ENCODE measurements around the gene COQ8A.
"Not testable (repeated sequence)": the region's sequence is repeated elsewhere in the genome, so short reads cannot be mapped to it uniquely, and the experiment has no call there.

The COQ8A gene

DNA sequence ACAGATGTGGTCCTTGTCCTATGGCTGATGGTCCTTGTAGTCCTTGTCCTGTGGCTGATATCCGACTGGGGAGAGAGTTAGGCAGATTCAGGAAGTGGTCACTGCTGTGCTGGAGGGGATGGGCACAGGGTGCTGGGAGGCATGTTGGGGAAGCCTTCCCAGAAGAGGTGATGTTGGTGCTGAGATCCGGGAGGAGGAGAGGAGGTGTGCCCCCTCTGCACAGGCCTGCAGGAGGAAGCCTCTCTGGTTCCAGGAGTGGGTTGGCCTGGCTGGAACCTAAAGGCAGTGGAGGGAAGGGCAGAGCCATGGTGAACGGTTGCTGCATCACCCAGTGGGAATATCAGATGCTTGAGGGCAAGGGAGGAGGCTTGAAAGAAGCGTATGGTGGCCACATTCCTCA is 14.7 kb downstream of the COQ8A start:
- no peak for DNase-seq (ENCODE audit: low read depth)
- TF ChIP-seq, protein P1, sequence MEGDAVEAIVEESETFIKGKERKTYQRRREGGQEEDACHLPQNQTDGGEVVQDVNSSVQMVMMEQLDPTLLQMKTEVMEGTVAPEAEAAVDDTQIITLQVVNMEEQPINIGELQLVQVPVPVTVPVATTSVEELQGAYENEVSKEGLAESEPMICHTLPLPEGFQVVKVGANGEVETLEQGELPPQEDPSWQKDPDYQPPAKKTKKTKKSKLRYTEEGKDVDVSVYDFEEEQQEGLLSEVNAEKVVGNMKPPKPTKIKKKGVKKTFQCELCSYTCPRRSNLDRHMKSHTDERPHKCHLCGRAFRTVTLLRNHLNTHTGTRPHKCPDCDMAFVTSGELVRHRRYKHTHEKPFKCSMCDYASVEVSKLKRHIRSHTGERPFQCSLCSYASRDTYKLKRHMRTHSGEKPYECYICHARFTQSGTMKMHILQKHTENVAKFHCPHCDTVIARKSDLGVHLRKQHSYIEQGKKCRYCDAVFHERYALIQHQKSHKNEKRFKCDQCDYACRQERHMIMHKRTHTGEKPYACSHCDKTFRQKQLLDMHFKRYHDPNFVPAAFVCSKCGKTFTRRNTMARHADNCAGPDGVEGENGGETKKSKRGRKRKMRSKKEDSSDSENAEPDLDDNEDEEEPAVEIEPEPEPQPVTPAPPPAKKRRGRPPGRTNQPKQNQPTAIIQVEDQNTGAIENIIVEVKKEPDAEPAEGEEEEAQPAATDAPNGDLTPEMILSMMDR (IDR thresholded peaks at IDR 0.05; ENCODE audit: low read depth, low read length) = no peak
- TF ChIP-seq POLR2A (IDR thresholded peaks at IDR 0.05; ENCODE audit: extremely low read depth, insufficient read length) = no peak
- TF ChIP-seq MYC (IDR thresholded peaks at IDR 0.05; ENCODE audit: low read depth, low read length) = no peak
- TF ChIP-seq, protein P2, sequence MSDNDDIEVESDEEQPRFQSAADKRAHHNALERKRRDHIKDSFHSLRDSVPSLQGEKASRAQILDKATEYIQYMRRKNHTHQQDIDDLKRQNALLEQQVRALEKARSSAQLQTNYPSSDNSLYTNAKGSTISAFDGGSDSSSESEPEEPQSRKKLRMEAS (IDR thresholded peaks at IDR 0.05; ENCODE audit: low read depth, low read length) = no peak
- no peak overlapping the region for H3K4me3 ChIP-seq (ENCODE audit: low read depth, low read length)

DNA sequence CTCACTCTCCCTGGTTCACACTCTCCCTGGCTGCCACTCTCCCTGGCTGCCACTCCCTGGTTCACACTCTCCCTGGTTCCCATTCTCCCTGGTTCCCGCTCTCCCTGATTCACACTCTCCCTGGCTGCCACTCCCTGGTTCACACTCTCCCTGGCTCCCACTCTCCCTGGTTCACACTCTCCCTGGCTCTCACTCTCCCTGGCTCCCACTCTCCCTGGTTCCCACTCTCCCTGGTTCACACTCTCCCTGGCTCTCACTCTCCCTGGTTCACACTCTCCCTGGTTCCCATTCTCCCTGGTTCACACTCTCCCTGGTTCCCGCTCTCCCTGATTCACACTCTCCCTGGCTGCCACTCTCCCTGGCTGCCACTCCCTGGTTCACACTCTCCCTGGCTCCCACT is 15.8 kb downstream of the COQ8A start:
- H3K4me3 ChIP-seq (ENCODE audit: low read depth, low read length); DNase-seq (ENCODE audit: low read depth): not testable (repeated sequence)

DNA sequence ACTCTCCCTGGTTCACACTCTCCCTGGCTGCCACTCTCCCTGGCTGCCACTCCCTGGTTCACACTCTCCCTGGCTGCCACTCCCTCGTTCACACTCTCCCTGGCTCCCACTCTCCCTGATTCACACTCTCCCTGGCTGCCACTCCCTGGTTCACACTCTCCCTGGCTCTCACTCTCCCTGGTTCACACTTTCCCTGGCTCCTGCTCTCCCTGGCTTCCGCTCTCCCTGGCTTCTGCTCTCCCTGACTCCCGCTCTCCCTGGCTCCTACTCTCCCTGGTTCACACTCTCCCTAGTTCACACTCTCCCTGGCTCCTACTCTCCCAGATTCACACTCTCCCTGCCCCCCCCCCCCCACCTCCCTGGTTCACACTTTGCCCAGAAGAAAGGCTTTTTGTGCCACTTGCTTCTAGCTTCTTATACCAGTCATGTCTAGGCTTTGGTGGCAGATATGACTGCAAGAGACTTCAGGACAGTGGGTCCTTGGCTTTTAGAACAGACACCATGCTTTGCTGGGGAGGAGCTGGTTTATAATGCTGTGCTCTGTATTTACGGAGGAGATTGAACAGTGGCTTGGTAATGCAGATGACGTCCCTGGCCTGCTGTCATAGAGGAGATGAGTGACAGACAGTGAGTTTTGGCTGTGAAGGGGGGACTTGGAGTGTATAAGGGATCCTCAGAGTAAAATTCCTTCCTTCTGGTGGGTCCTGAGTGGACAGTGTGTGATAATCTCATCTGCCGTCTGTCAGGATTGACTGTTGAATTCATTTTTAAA is 17.0 kb downstream of the COQ8A start:
- DNase-seq (ENCODE audit: low read depth) = no peak
- TF ChIP-seq, protein P1 (IDR thresholded peaks at IDR 0.05; ENCODE audit: low read depth, low read length) = no peak
- TF ChIP-seq, protein P2 (IDR thresholded peaks at IDR 0.05; ENCODE audit: low read depth, low read length) = no peak
- TF ChIP-seq MYC (IDR thresholded peaks at IDR 0.05; ENCODE audit: low read depth, low read length) (no peak), POLR2A (IDR thresholded peaks at IDR 0.05; ENCODE audit: extremely low read depth, insufficient read length) (no peak)
- H3K4me3 ChIP-seq (ENCODE audit: low read depth, low read length) = no peak overlapping the region

DNA sequence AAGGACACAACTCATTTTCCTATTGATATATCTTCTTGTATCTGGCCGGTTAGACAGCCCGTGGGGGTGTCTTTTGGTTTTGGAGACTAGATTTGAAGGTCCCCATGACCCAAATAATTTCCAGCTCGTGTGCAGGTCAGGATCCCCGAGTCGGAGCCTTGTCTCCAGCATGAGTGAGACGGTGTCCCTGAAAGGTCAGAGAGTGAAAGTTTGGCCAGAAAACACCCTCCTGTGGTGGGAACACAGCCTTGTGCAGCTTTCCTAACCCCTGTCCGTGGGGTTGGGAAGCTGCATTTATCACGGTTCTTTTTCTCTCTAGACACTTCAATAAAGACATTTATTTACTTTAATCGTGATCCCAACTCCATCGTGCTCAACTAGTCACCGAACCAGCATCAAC is 17.6 kb downstream of the COQ8A start:
- TF ChIP-seq, protein P2 (IDR thresholded peaks at IDR 0.05; ENCODE audit: low read depth, low read length) = no peak
- TF ChIP-seq MYC (IDR thresholded peaks at IDR 0.05; ENCODE audit: low read depth, low read length) (no peak), POLR2A (IDR thresholded peaks at IDR 0.05; ENCODE audit: extremely low read depth, insufficient read length) (no peak)
- TF ChIP-seq, protein P1 (IDR thresholded peaks at IDR 0.05; ENCODE audit: low read depth, low read length) = no peak

DNA sequence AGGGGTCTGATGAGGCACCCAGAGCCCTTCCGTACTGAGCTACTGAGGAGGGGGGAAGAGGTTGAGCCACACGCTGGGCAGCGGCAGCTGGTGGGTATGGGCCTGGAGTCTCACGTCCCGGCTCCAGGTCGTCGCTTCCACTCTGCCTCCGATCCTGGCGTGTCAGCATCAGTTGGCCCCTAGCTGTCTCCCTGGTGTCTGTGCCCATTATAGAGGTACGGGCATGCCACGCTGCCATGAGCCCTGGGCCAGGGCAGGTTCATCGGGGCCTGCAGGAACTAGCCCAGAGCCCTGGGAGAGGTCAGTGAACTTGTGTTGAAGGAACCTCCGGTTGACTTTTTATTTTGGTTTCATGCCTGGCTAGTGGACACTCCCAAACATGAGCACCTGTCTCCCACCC is 18.2 kb downstream of the COQ8A start:
- TF ChIP-seq POLR2A (IDR thresholded peaks at IDR 0.05; ENCODE audit: extremely low read depth, insufficient read length) (no peak), MYC (IDR thresholded peaks at IDR 0.05; ENCODE audit: low read depth, low read length) (no peak)
- TF ChIP-seq, protein P2 (IDR thresholded peaks at IDR 0.05; ENCODE audit: low read depth, low read length) = no peak
- TF ChIP-seq, protein P1 (IDR thresholded peaks at IDR 0.05; ENCODE audit: low read depth, low read length) = no peak
- no peak for DNase-seq (ENCODE audit: low read depth)

More for the DNA sequence above, 17.6 kb downstream of the COQ8A start:
- no peak overlapping the region for H3K4me3 ChIP-seq (ENCODE audit: low read depth, low read length)
- DNase-seq (ENCODE audit: low read depth) = no peak

DNA sequence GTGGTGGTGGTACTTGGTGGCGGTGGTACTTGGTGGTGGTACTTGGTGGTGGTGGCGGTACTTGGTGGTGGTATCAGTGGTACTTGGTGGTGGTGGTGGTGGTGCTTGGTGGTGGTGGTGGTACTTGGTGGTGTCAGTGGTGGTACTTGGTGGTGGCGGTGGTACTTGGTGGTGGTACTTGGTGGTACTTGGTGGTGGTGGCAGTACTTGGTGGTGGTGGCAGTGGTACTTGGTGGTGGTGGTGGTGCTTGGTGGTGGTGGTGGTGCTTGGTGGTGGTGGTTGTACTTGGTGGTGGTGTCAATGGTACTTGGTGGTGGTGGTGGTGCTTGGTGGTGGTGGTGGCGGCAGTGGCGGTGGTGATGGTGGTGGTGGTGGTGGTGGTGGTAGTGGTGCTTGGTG is 20.2 kb downstream of the COQ8A start:
- DNase-seq (ENCODE audit: low read depth) = no peak
- H3K4me3 ChIP-seq (ENCODE audit: low read depth, low read length) = no peak overlapping the region
- no peak for TF ChIP-seq POLR2A (IDR thresholded peaks at IDR 0.05; ENCODE audit: extremely low read depth, insufficient read length)
- TF ChIP-seq, protein P1 (IDR thresholded peaks at IDR 0.05; ENCODE audit: low read depth, low read length) = no peak
- no peak for TF ChIP-seq MYC (IDR thresholded peaks at IDR 0.05; ENCODE audit: low read depth, low read length)
- TF ChIP-seq, protein P2 (IDR thresholded peaks at IDR 0.05; ENCODE audit: low read depth, low read length) = no peak

More for the DNA sequence above, 18.2 kb downstream of the COQ8A start:
- H3K4me3 ChIP-seq (ENCODE audit: low read depth, low read length) = no peak overlapping the region

All from NB4 (cell line).